NT2/D1 (cell line): ENCODE data around the gene STX2.

ENCODE experiments used
- DNase-seq: peaks from one replicate; pipeline ENCODE4 v3.0.0-alpha.2; 2011; ENCODE audit warnings: low read depth, low spot score
- H3K27me3 ChIP-seq: 2 replicates; pipeline ENCODE4 v1.6.0; 2011; ENCODE audit warnings: mild to moderate bottlenecking; ENCODE audit not compliant: insufficient read length, insufficient read depth
- H3K36me3 ChIP-seq: 2 replicates; pipeline ENCODE4 v1.6.1; 2011; ENCODE audit warnings: mild to moderate bottlenecking, low read length, mixed read lengths; ENCODE audit not compliant: insufficient read depth, insufficient read length
- H3K4me1 ChIP-seq: 2 replicates; pipeline ENCODE4 v1.5.1; 2011; ENCODE audit not compliant: insufficient read depth, insufficient read length
- H3K4me3 ChIP-seq: 2 replicates; pipeline ENCODE4 v1.5.1; 2011; ENCODE audit warnings: low read depth; ENCODE audit not compliant: insufficient read length
- H3K9ac ChIP-seq: 2 replicates; pipeline ENCODE4 v1.6.0; 2011; ENCODE audit warnings: low read depth; ENCODE audit not compliant: insufficient read length
- H3K9me3 ChIP-seq: 2 replicates; pipeline ENCODE4 v1.5.1; 2011; ENCODE audit warnings: mild to moderate bottlenecking, low read length; ENCODE audit not compliant: insufficient read depth
- SUZ12 ChIP-seq: IDR thresholded peaks from 2 replicates; pipeline ENCODE4 v1.6.1; 2011; ENCODE audit not compliant: insufficient read length, insufficient read depth; ENCODE audit errors: extremely low read depth
- YY1 ChIP-seq: IDR thresholded peaks from 2 replicates; pipeline ENCODE4 v1.6.1; 2011; ENCODE audit not compliant: insufficient read length, insufficient read depth
- ZNF274 ChIP-seq: IDR thresholded peaks from 2 replicates; pipeline ENCODE4 v1.6.1; 2011; ENCODE audit warnings: mild to moderate bottlenecking, low read depth, low read length

STX2 gene

DNA sequence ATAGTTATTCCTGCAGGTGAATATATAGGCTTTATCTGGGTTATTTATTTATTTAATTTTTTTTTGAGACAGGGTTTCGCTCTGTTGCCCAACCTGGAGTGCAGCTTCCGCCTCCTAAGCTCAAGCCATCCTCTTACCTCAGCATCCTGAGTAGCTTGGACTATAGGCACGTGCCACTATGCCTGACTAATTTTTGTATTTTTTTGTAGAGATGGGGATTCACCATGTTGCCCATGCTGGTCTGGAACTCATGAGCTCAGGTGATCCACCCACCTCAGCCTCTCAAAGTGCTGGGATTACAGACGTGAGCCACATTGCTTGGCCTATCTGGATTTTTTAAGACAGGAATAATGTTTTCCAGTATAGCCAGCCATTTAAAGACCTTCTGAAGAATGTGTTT lies 34.8 kb upstream of the STX2 start:
- H3K9ac ChIP-seq = peak overlapping the region; percentile 97

DNA sequence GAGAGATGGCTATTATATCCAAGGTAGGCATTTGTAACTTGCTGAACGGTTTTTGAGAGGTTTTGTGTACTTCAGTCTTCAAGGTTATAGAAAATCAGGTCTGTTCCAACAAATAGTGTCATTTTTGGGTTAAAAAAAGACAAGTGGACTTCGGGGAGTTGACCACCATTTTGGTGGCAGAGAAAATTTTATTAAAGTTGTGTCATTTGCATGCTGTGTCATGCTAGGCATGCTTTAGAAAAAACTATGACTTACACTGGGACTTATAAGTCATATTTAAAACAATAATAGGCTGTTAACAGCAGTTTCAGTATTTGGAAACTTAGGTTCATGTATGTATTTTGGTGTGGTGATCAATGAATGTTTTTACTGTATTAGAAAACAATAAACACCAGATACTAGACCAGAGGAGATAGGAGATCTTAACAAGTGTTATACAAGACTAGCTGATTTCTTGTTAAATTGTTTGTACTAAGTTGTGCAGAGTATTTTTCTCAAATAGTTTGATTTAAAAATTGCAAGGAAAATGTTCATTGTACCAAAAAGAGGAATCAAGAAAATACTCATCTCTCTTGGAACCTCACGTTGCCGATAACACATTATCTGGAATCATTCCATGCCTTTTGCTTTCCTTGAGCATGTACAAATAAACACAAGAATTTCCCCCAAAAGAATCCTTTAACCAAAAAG lies 34.2 kb upstream of the STX2 start:
- H3K4me1 ChIP-seq = no peaks in the 10 kb centered on the region
- peaks cover 51% of the 10 kb centered on the region for H3K36me3 ChIP-seq
- peak overlapping the region; percentile 92 for H3K4me3 ChIP-seq
- H3K9me3 ChIP-seq = no peaks in the 10 kb centered on the region
- peak overlapping the region; percentile 97 for H3K9ac ChIP-seq
- H3K27me3 ChIP-seq = no peaks in the 10 kb centered on the region
- no peak for DNase-seq
- TF ChIP-seq SUZ12 = no peak

More for the DNA sequence above, 34.8 kb upstream of the STX2 start:
- no peaks in the 10 kb centered on the region for H3K9me3 ChIP-seq
- H3K4me1 ChIP-seq = no peaks in the 10 kb centered on the region
- no peak for DNase-seq
- H3K27me3 ChIP-seq = no peaks in the 10 kb centered on the region
- TF ChIP-seq ZNF274 (no peak), SUZ12 (no peak), YY1 (no peak)
- peak overlapping the region; percentile 92 for H3K4me3 ChIP-seq
- H3K36me3 ChIP-seq = peaks cover 51% of the 10 kb centered on the region

- peak overlapping the region; percentile 97 for H3K9ac ChIP-seq
- no peak for TF ChIP-seq ZNF274
- no peak for TF ChIP-seq YY1
- TF ChIP-seq SUZ12 = no peak
- H3K4me1 ChIP-seq = no peaks in the 10 kb centered on the region
- peak overlapping the region; percentile 92 for H3K4me3 ChIP-seq
- H3K9me3 ChIP-seq = no peaks in the 10 kb centered on the region
- H3K27me3 ChIP-seq = no peaks in the 10 kb centered on the region
- H3K36me3 ChIP-seq = peaks cover 50% of the 10 kb centered on the region
- DNase-seq = no peak
Measured at GRCh38 chr12:130872179-130873096, 33.4 kb upstream of the STX2 start.

DNA sequence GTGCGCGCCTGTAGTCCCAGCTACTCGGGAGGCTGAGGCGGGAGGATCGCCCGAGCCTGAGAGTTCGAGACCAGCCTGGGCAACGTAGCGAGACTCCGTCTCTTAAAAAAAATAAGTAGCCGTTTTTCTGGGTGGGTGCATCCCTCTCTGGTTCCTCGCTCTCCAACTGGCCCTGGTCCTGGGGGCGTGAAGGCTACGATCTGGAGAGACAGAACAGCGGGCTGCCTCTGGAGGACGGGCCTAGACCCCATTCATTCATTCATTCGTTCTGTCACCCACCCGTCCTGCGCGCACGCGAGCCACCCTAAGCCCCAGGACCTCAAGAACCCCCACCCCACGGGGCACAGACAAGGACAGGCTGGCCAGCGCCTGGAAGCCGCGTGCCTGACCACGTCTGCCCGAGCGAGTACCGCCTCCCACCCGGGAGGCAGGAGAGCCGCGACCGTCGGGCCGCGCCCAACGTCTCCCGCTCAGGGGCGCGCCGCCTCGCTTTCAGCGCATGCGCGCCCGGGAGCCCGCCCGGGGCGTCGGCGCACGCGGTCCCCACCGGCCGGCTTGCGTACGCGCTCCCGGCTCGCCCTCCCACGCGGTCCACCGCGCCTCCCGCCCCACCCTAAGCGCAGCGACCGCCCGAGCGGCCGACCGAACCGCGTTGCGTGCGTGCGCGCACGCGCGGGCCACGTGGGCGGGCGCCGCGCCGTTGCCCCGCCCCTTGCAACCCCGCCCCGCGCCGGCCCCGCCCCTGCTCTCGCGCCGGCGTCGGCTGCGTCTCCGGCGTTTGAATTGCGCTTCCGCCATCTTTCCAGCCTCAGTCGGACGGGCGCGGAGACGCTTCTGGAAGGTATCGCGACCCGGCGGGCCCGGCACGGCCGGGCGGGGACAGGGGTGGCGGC lies 32.5 kb upstream of the STX2 start, which contains the start of gene RAN:
Gene RAN (plus strand): TSS at position 781 of the 893 bp plus-strand sequence. CDS start 528 bp downstream, outside the sequence.
- H3K27me3 ChIP-seq = no peaks in the 10 kb centered on the region
- H3K4me1 ChIP-seq = no peaks in the 10 kb centered on the region
- DNase-seq = peak; percentile 86
- peak within 1 kb of the TSS; percentile 97 for H3K9ac ChIP-seq
- H3K9me3 ChIP-seq = no peaks in the 10 kb centered on the region
- TF ChIP-seq ZNF274 (no peak), SUZ12 (no peak), YY1 (peak; percentile 61)
- H3K4me3 ChIP-seq = peak within 1 kb of the TSS; percentile 92
- H3K36me3 ChIP-seq = peaks cover 42% of the 10 kb centered on the region

GRCh38 chr12:130870442-130871285 lies 31.6 kb upstream of the STX2 start:
- no peak for TF ChIP-seq YY1
- no peak for TF ChIP-seq SUZ12
- TF ChIP-seq ZNF274 = no peak
- Histone ChIP-seq H3K4me1 (no peaks in the 10 kb centered on the region), H3K36me3 (peaks cover 33% of the 10 kb centered on the region), H3K9me3 (no peaks in the 10 kb centered on the region), H3K4me3 (peak overlapping the region; percentile 73), H3K9ac (peak overlapping the region; percentile 93), H3K27me3 (no peaks in the 10 kb centered on the region)
- peak; percentile 71 for DNase-seq

GRCh38 chr12:130868412-130868811 lies 29.4 kb upstream of the STX2 start:
- H3K9ac ChIP-seq = no peak overlapping the region
- TF ChIP-seq YY1 (no peak), SUZ12 (no peak)
- H3K9me3 ChIP-seq = no peaks in the 10 kb centered on the region
- no peaks in the 10 kb centered on the region for H3K27me3 ChIP-seq
- no peak overlapping the region for H3K4me3 ChIP-seq
- H3K4me1 ChIP-seq = no peaks in the 10 kb centered on the region
- peaks cover 11% of the 10 kb centered on the region for H3K36me3 ChIP-seq
- DNase-seq = no peak
